ENCODE measurements around the gene P4HB.

P4HB gene

DNA sequence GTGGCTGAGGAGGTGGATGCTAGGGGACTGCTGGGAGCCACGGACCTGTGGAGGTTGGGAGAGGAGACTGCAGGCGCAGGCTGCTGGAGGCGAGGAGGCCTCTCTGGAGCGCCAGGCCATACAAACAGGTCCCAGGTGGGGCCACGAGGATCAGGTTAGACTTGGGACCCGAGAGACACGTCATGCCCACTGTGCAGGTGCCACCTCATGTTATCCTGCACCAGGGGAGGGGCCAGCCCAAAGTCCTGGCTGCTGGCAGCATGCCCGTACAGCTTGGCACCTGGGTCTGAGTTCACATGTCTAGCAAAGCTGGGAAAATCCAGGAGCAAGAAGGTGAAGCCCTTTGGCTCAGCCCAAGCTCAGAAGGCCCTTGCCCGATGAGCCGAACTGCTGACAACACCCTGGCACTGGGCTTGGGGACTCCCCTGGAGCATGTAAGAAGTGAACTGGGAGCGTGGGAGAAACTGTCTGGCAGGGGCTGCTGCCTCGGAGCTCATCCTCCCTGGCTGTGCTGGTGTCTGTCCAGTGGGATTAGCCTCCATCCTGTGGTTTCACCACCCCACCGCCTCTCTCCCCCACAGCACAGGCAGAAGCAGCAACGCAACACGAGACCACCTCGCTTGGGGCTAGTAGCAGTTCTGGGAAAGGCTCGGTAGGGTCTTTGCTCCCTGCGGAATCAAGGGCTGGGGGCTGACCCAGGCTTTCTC is 5.6 kb upstream of the P4HB start:
- Histone ChIP-seq H3K36me3 (peaks cover 7 to 62% (median 22%) of the 10 kb centered on the region in 3 donors), H3K27me3 (no peaks in the 10 kb centered on the region), H3K27ac (no peak overlapping the region), H3K4me1 (peaks cover 0 to 67% (median 40%) of the 10 kb centered on the region in 4 donors), H3K9me3 (no peaks in the 10 kb centered on the region), H3K4me3 (no peak overlapping the region)
- DNase-seq = no peak
- intact Hi-C loops (cut with DNase I; ENCODE audit: low total_unique reads) = no loop called here
- TF ChIP-seq, protein P1, sequence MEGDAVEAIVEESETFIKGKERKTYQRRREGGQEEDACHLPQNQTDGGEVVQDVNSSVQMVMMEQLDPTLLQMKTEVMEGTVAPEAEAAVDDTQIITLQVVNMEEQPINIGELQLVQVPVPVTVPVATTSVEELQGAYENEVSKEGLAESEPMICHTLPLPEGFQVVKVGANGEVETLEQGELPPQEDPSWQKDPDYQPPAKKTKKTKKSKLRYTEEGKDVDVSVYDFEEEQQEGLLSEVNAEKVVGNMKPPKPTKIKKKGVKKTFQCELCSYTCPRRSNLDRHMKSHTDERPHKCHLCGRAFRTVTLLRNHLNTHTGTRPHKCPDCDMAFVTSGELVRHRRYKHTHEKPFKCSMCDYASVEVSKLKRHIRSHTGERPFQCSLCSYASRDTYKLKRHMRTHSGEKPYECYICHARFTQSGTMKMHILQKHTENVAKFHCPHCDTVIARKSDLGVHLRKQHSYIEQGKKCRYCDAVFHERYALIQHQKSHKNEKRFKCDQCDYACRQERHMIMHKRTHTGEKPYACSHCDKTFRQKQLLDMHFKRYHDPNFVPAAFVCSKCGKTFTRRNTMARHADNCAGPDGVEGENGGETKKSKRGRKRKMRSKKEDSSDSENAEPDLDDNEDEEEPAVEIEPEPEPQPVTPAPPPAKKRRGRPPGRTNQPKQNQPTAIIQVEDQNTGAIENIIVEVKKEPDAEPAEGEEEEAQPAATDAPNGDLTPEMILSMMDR (IDR thresholded peaks at IDR 0.05) = no peak

DNA sequence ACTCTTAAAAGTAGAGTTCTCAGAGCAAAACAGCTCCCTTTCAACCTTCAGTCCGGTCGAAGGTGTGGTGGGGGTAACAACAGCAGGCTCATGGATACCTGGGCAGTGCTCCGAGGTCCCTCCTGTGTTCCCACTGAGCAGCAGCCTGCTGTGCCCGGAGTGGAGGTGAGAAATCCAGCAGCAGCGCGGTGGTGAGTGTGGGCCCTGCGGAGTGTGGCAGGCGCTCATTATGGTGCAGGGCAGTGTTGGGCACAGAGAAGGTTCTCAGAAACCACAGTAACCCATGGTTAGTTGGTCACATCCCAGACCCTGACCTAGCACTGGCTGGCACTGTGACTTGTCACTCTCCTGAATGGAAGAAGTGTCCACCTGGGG is 5.0 kb upstream of the P4HB start:
- intact Hi-C loops (cut with DNase I; ENCODE audit: low total_unique reads) = no loop called here
- peaks cover 7 to 62% (median 22%) of the 10 kb centered on the region in 3 donors for H3K36me3 ChIP-seq
- H3K27me3 ChIP-seq = no peaks in the 10 kb centered on the region
- TF ChIP-seq, protein P1 (IDR thresholded peaks at IDR 0.05) = no peak
- peaks cover 0 to 65% (median 40%) of the 10 kb centered on the region in 4 donors for H3K4me1 ChIP-seq
- no peaks in the 10 kb centered on the region for H3K9me3 ChIP-seq
- H3K4me3 ChIP-seq = no peak overlapping the region
- no peak overlapping the region for H3K27ac ChIP-seq
- no peak for DNase-seq

DNA sequence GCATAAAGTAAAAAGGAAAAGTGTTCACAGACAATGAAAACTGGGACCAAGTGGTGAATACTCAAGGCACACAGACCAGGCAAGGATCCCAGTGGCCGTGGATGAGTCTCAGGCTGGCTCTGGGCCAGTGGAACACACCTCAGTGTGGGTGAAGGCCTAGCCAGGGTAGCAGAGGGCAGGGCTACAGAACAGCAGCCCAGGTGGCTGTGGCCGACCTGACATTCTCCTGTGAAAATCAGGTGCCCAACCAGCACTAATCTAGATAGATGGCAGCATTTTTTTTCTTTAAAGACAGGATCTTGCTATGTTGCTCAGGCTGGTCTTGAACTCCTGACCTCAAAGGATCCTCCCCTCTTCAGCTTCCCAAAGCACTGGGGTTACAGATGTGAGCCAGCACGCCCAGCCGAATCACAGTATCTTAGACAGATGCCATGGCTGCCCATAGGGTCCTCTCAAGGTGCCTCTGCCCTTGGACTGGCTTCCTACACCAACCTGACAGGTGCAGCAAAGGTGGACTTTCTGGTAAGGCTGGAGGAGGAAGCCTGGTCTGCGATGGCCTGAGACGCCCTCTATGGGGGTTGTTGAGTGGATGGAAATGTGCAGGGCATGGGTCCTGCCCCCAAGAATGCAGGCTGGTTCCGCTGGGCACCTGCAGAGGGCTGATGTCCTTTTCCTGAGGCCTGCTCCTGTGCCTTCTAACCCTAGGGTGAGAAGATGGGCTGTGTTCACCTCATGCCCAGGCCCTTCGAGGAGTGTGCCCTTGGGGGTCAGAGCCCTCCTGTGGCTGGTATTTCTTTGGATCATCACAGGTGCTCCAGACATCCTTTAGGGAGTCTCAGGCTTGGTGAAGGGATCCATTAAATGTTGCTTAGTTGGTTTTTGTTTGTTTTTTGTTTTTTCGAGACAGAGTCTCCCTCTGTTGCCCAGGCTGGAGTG is 3.8 kb upstream of the P4HB start:
- Histone ChIP-seq H3K27me3 (no peaks in the 10 kb centered on the region), H3K4me3 (no peak overlapping the region), H3K4me1 (peaks cover 0 to 60% (median 34%) of the 10 kb centered on the region in 4 donors), H3K9me3 (no peaks in the 10 kb centered on the region), H3K36me3 (peaks cover 7 to 56% (median 16%) of the 10 kb centered on the region in 3 donors), H3K27ac (no peak overlapping the region)
- TF ChIP-seq, protein P1 (IDR thresholded peaks at IDR 0.05) = no peak
- intact Hi-C loops (cut with DNase I; ENCODE audit: low total_unique reads) = no loop called here
- no peak for DNase-seq

DNA sequence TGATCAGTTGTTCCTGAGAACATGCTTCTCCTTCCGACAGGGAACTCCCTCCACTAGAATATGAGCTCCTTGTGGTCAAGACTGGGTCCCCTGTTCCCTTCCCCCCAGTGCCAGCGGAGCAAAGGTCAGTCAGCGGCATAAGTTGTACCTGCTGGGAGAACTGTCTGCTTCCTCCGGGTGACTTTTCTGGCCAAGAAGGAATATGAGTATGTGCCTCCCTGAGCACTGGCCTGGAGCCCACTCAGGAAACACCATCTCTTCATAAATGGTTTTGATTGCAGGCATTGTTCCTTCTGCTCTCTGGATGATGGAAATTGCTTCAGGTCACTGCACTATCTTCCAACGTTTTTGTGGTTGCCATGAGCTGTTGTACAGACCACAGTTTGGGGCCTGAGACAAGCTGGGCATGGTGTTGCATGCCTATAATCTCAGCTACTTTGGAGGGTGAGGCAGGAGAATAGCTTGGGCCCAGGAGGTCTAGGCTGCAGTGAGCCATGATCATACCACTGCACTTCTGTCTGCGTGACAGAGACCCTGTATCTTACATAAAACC is 2.9 kb upstream of the P4HB start:
- intact Hi-C loops (cut with DNase I; ENCODE audit: low total_unique reads) = no loop called here
- Histone ChIP-seq H3K36me3 (peaks cover 2 to 56% (median 15%) of the 10 kb centered on the region in 3 donors), H3K4me1 (peaks cover 0 to 60% (median 34%) of the 10 kb centered on the region in 4 donors), H3K4me3 (no peak overlapping the region), H3K27ac (peak overlapping the region in 1 of 2 donors; percentile 14), H3K27me3 (no peaks in the 10 kb centered on the region), H3K9me3 (no peaks in the 10 kb centered on the region)
- TF ChIP-seq, protein P1 (IDR thresholded peaks at IDR 0.05) = no peak
- DNase-seq = no peak

DNA sequence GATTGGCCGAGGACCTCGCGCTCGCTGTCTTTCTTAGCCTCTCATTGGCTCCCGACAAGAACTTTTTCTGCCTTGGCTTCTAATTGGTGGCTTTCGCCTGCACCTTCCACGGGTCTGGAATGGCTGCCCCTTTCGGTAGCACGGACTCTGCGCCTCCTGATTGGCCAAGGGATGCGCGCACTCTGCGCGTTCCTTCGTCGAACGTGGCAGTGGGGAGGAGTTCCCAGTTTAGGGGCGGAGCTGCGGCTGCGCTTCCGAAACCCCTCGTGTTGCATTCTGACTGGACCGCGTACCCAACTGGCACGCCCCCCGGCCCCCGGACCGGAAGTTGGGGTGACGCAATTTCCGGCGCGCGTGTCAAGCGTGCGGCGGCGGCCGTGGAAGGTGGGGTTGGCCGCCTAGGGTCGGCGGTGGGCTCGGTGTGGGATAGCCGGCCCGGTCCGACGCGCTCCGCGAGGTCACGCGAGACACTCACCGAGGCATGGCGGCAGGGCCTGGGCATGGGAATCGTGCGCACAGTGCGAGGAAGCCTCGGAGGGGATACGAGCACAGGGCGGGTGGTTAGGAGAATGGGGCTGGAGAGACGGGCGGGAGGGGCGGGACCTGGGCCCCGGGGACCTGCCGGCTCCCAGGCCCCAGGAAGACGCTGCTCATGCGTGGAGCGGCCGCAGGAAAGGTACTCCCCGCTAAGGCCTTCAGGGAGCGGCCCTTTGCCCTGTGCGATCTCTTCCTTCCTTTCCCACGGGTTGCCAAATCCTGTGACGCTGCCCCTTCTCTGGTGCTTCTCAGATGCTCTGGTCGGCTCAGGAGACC is 627 bp upstream of the P4HB start:
- no peaks in the 10 kb centered on the region for H3K27me3 ChIP-seq
- H3K36me3 ChIP-seq = peaks cover 8 to 56% (median 11%) of the 10 kb centered on the region in 3 donors
- intact Hi-C loops (cut with DNase I; ENCODE audit: low total_unique reads) = no loop called here

More for the DNA sequence above, 627 bp upstream of the P4HB start:
- Histone ChIP-seq H3K9me3 (no peaks in the 10 kb centered on the region), H3K27ac (peak overlapping the region; percentile 94 to 97), H3K4me3 (peak overlapping the region; percentile 64 to 75), H3K4me1 (peaks cover 0 to 62% (median 36%) of the 10 kb centered on the region in 4 donors)
- peak; percentile 98 to 100 for DNase-seq
- TF ChIP-seq, protein P1 (IDR thresholded peaks at IDR 0.05) = peak; percentile 19 to 71
